ENCODE results near the gene SSBP3.
"Not testable (repeated sequence)": the region's sequence is repeated elsewhere in the genome, so short reads cannot be mapped to it uniquely, and the experiment has no call there.

The SSBP3 gene

DNA sequence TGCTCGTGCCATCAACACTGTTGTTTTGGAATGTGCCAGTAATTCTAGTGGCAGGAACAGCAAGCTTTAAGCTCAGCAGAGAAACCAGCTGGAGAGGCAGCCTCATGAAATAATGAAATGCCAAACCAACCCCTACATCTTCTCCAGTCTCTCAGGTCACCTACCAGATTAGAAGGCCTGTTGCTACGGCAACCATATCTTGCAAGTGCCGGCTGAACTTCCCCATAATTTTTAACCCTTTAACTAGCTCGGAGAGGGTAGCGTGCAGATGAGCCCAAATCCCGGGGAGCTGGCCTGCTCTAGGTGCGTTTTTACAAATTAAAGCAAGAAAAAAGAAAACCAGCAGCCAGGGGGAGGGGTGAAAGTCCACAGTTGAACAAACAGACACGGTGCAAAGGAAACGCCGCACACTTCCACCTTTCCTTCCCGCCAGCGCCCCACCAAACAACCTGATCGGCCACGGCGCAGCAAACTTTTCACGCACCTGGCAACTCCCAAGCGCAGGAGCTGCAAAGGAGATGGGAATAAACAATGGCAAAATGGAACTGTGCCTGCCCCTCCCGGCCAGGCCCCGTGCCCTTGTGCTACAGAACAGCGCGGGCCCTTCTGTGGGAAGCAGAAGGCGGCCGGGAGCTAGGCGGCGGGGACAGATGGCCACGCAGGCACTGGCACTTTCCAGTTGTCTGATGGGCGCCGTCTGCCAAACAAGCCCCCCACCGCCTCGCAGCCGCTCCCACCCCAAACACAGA lies 50.1 kb downstream of the SSBP3 start:
- no peak for DNase-seq (ENCODE audit: extremely low read depth in 1 of 2, low read depth in 1 of 2)

GRCh38 chr1:54354899-54355298 lies 51.3 kb downstream of the SSBP3 start:
- DNase-seq (ENCODE audit: extremely low read depth in 1 of 2, low read depth in 1 of 2) = no peak

- DNase-seq (ENCODE audit: extremely low read depth in 1 of 2, low read depth in 1 of 2) = no peak
These were observed 52.2 kb downstream of the SSBP3 start for GRCh38 chr1:54353959-54354358.

- DNase-seq (ENCODE audit: extremely low read depth in 1 of 2, low read depth in 1 of 2) = no peak
These were observed 53.4 kb downstream of the SSBP3 start for GRCh38 chr1:54352755-54353154.

- DNase-seq (ENCODE audit: extremely low read depth in 1 of 2, low read depth in 1 of 2) = no peak
These were observed 55.8 kb downstream of the SSBP3 start for GRCh38 chr1:54350360-54350759.

- no peak for DNase-seq (ENCODE audit: extremely low read depth in 1 of 2, low read depth in 1 of 2)
These were observed 57.5 kb downstream of the SSBP3 start for GRCh38 chr1:54348700-54349021.

- no peak for DNase-seq (ENCODE audit: extremely low read depth in 1 of 2, low read depth in 1 of 2)
These were observed 58.1 kb downstream of the SSBP3 start for GRCh38 chr1:54347955-54348699.

GRCh38 chr1:54347261-54347954 lies 58.8 kb downstream of the SSBP3 start:
- no peak for DNase-seq (ENCODE audit: extremely low read depth in 1 of 2, low read depth in 1 of 2)

- DNase-seq (ENCODE audit: extremely low read depth in 1 of 2, low read depth in 1 of 2) = not testable (repeated sequence)
These were observed 60.6 kb downstream of the SSBP3 start for GRCh38 chr1:54345548-54345947.

- DNase-seq (ENCODE audit: extremely low read depth in 1 of 2, low read depth in 1 of 2) = no peak
These were observed 61.1 kb downstream of the SSBP3 start for GRCh38 chr1:54345116-54345515.

DNA sequence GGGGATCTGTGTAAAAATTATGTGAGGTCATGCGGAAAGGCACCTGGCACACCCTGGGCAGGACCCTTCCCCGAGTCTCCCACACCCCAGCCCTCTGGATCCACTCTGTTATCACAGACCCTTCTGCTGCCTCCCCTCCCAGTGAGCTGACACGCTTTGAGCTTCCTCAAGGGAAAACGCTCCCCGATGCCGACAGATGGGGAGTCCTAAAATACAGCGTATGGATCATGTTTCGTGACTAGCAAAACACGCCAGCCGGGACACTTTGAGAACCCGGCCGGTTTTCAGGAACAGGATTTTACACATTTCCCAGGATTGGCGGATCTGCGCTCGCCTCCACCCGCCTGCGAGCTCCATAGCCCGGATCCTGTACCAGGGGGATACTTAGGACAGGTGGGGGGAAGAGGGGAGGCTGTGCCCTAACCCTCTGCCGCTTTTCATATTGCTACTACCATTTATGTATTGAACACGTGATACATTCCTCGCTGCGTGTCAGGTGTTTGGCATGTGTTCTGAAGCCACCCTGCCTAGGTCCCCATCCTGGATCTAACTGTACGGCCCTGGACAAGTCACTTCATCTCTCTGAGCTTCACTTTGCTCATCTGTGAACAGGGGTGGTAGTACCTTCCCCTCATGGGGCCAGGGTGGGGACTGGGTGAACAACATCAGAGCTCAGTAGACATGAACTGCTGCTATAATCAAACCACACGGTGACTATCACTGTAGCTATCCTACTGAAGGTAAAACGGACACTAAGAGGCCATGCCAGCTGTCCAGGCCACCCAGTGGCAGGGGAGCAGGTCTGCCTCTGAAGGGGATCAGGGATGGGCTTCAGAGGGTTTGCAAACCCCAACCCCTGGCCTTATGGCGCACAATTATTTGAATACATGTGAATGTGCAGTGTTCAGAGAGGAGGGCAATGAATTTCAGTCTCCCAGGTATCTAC lies 63.2 kb downstream of the SSBP3 start:
- DNase-seq (ENCODE audit: extremely low read depth in 1 of 2, low read depth in 1 of 2) = no peak

GRCh38 chr1:54342288-54342687 lies 63.9 kb downstream of the SSBP3 start:
- DNase-seq (ENCODE audit: extremely low read depth in 1 of 2, low read depth in 1 of 2) = no peak

GRCh38 chr1:54341763-54342162 lies 64.4 kb downstream of the SSBP3 start:
- no peak for DNase-seq (ENCODE audit: extremely low read depth in 1 of 2, low read depth in 1 of 2)

DNA sequence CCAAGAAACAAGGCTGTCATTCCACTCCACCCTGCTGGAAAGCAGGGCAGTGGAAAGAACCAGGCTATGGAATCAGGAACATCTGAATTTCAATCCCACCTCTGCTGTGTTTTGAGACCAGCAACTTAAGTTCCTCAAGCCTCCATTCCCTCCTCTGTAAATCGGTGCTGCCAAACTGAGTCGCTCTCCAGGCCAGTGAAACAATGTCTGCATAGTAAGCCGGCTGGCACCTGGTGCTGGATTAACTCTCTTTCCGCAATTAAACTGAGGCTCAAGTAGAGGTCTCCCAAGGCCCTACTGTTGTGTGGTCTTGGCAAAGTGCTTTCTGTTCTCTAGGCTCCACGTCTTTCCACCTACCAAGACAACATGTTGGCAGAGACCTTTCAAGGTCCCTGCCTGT lies 65.3 kb downstream of the SSBP3 start:
- no peak for DNase-seq (ENCODE audit: extremely low read depth in 1 of 2, low read depth in 1 of 2)

DNA sequence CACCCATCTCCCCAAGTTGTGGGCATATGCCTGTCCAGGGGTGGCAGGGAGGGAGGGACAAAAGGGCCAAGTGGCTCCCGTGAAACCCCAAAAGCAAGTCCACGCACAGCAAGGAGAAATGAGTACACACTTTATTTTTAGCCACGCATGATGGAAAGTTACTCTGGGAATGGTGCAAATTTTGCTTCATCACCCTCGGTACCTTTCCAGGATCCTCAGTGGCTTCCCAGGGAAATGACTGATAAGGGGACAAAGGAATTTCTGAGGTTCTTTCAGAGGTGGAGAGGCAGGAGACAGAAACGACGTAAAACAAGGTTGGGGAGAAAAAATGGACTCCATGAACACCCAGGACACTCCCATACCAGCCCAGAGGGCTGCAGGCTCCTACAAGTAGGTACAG lies 65.8 kb downstream of the SSBP3 start:
- DNase-seq (ENCODE audit: extremely low read depth in 1 of 2, low read depth in 1 of 2) = no peak

DNA sequence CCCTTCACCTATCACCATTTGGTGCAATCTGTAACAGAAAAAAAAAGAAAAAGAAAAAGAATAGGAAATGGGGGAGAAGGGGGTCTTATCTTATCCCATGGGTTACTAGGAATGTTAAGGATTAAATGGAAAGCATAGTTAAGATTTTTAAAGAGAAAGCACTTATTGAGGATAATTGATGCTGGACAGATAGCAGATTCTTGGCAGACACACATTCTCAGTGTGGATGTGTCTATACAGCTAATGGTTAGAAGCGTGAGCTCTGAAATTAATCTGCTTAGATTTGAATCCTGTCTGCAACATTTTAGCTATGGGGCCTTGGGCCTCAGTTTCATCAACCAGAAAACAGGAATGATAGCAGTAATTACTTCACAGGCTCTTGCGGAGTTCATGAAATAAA lies 67.1 kb downstream of the SSBP3 start:
- no peak for DNase-seq (ENCODE audit: extremely low read depth in 1 of 2, low read depth in 1 of 2)

- DNase-seq (ENCODE audit: extremely low read depth in 1 of 2, low read depth in 1 of 2) = no peak
These were observed 67.7 kb downstream of the SSBP3 start for GRCh38 chr1:54338464-54338863.

DNA sequence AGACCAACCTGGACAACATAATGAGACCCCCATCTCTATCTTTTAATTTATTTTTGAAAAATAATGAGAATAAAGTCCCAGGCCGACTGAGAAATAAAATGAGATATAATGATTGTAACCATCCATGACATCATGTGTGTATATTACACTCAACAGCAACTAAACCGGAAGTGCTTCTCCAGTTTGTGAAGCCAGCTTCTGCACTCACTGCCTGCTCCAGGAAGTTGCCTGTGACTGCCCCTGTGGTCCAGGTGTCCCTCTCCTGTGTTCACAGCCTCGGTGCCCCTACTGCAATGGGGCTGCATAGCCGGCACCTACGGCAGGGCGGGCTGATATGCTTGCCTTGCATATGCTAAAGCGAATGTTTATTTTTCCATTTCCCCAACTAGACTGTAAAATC lies 68.3 kb downstream of the SSBP3 start:
- DNase-seq (ENCODE audit: extremely low read depth in 1 of 2, low read depth in 1 of 2) = no peak

DNA sequence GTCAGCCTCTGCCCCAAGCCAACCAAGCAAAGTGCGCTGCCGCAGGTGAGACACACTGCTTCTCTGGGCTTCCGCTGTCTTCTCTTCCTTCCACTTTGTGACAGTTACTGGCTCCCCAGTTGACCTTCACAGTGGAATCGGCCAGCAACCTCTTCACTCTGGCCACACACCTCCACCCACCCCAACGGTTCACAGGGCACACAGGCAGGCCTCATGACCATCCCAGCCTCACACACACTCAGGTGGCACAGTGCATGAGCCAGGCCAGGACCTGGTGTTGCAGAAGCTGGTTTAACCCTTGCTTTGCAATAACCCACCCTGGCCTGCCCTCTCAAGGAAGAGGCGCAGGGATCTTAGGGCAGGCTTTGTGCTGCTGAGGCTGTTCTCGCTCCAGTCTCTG lies 69.2 kb downstream of the SSBP3 start:
- no peak for DNase-seq (ENCODE audit: extremely low read depth in 1 of 2, low read depth in 1 of 2)

DNA sequence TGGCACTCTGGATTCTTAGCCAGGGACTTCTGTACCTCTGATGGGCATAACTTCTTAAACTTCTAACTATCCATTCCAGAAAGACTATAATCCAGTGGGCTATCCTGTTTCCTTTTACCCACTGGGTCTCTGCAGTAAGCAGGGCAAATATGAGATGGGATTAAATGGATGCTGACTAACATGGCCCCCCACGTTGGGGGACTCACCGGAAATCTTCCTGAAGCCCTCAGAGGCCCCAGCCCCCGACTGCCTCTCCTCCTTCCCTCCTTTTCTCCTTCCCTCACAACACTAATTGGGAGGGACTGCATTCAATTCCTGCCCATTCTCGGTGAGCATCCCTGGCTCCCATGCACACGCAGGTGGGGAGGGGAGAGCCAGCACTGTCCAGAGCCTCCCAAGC lies 70.1 kb downstream of the SSBP3 start:
- DNase-seq (ENCODE audit: extremely low read depth in 1 of 2, low read depth in 1 of 2) = no peak

DNA sequence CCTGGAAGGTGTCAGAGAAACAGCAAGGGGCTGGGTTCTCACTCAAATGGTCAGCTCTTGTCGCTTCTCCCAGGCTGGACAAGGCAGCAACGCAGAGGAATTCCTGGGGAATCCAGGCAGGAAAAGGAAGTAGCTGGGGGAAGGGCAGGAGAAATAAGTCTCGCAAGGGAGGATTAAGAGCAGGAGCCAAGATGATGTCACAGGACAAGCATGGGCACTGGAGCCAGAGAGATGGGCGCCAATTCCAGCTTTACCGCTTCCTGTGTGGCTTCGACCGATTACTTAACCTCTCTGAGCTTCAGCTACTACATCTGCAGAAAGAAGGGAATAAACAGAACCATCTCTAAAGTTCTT lies 70.5 kb downstream of the SSBP3 start:
- DNase-seq (ENCODE audit: extremely low read depth in 1 of 2, low read depth in 1 of 2) = no peak

All from stimulated activated CD8-positive, alpha-beta memory T cell treated with anti-CD3 and anti-CD28 coated beads, Interleukin-7, amount 100 ng/mL, for 48 hours (primary cell).